SK-N-SH treated with all-trans-retinoic acid at 6 μM for 48 hours (cell line): Measurements from ENCODE around the gene CSNK1D.

ENCODE experiments used
- BACH2 ChIP-seq: fragments of 250-450 bp; sonication (Bioruptor Pico); IDR thresholded peaks from 2 replicates; pipeline ENCODE4 v1.9.0; 2021; ENCODE audit warnings: mild to moderate bottlenecking, borderline replicate concordance
- CREB5 ChIP-seq: fragments of 250-450 bp; sonication (Bioruptor Pico); IDR thresholded peaks from 2 replicates; pipeline ENCODE4 v1.5.1; 2020; ENCODE audit warnings: low read depth, mild to moderate bottlenecking, moderate library complexity
- CSDC2 ChIP-seq: fragments of 250-450 bp; sonication (Bioruptor Pico); IDR thresholded peaks from 2 replicates; pipeline ENCODE4 v1.5.0; 2020; ENCODE audit warnings: mild to moderate bottlenecking, moderate library complexity
- GLIS3 ChIP-seq: fragments of 250-450 bp; sonication (Bioruptor Pico); IDR thresholded peaks from 2 replicates; pipeline ENCODE4 v1.5.0; 2020; ENCODE audit warnings: mild to moderate bottlenecking, moderate library complexity
- ISL1 ChIP-seq: fragments of 250-450 bp; sonication (Bioruptor Pico); IDR thresholded peaks from 2 replicates; pipeline ENCODE4 v2.1.2; 2022; ENCODE audit warnings: mild to moderate bottlenecking, moderate library complexity
- OSR1 ChIP-seq: fragments of 250-450 bp; sonication (Bioruptor Pico); IDR thresholded peaks from 2 replicates; pipeline ENCODE4 v1.8.0; 2022; ENCODE audit warnings: moderate library complexity, mild to moderate bottlenecking, inconsistent platforms
- PATZ1 ChIP-seq: fragments of 250-450 bp; sonication (Bioruptor Pico); IDR thresholded peaks from 2 replicates; pipeline ENCODE4 v1.8.0; 2020; ENCODE audit warnings: mild to moderate bottlenecking, moderate library complexity, borderline replicate concordance
- PPARA ChIP-seq: fragments of 250-450 bp; sonication (Bioruptor Pico); IDR thresholded peaks from 2 replicates; pipeline ENCODE4 v1.5.0; 2020; ENCODE audit warnings: mild to moderate bottlenecking, borderline replicate concordance
- RARB ChIP-seq: fragments of 250-450 bp; sonication (Bioruptor Pico); IDR thresholded peaks from 2 replicates; pipeline ENCODE4 v1.8.0; 2021; ENCODE audit warnings: mild to moderate bottlenecking, moderate library complexity
- TCF4 ChIP-seq: fragments of 250-450 bp; sonication (Bioruptor Pico); IDR thresholded peaks from 2 replicates; pipeline ENCODE4 v1.8.0; 2021; ENCODE audit warnings: mild to moderate bottlenecking, moderate library complexity, borderline replicate concordance
- ZFP3 ChIP-seq: fragments of 250-450 bp; sonication (Bioruptor Pico); IDR thresholded peaks from 2 replicates; pipeline ENCODE4 v1.5.0; 2020; ENCODE audit warnings: mild to moderate bottlenecking, moderate library complexity
- ZFP30 ChIP-seq: fragments of 450-650 bp; formaldehyde crosslinking; IDR thresholded peaks from 2 replicates; pipeline ENCODE4 v1.5.0; 2022; ENCODE audit warnings: mild to moderate bottlenecking, moderate library complexity
- ZNF8 ChIP-seq: fragments of 450-650 bp; formaldehyde crosslinking; IDR thresholded peaks from 2 replicates; pipeline ENCODE4 v1.5.0; 2020; ENCODE audit warnings: mild to moderate bottlenecking, moderate library complexity

GRCh38 chr17:82262344-82262743 lies 11.2 kb downstream of the CSNK1D start:
- TF ChIP-seq RARB (CRISPR knock-in tag) (no peak), CREB5 (CRISPR knock-in tag) (no peak), CSDC2 (no peak), GLIS3 (no peak), ZNF8 (no peak), PATZ1 (CRISPR knock-in tag) (no peak), TCF4 (CRISPR knock-in tag) (no peak), PPARA (CRISPR knock-in tag) (no peak), OSR1 (CRISPR knock-in tag) (no peak), ISL1 (CRISPR knock-in tag) (no peak), BACH2 (CRISPR knock-in tag) (no peak), ZFP3 (no peak), ZFP30 (CRISPR knock-in tag) (no peak)
